Upper lobe of left lung (tissue), 4 donors: ENCODE results near the gene MED27.

Experiments
- CTCF ChIP-seq, 6 experiments: fragments of 450-650 bp in 4 of 6; fragments of 200-600 bp in 2 of 6; sonication (generic) in 2 of 6; IDR thresholded peaks; one replicate each; pipeline ENCODE4 v1.5.1; 2016 to 2019; ENCODE audit warnings: antibody characterized with exemption in 6 of 6
- POLR2A ChIP-seq, 4 donors: fragments of 450-650 bp; IDR thresholded peaks; one replicate each; pipeline ENCODE4 v1.5.1; 2016 to 2017; ENCODE audit warnings: antibody characterized with exemption in 4 of 4, mild to moderate bottlenecking in 2 of 4

- TF ChIP-seq CTCF (IDR thresholded peaks at IDR 0.05) (no peak), POLR2A (IDR thresholded peaks at IDR 0.05) (no peak)
These were observed 160.5 kb downstream of the MED27 start for GRCh38 chr9:131919216-131919615.
